Cardiac fibroblast (primary cell): ENCODE measurements around the gene DPP6.

Experiments
- DNase-seq, 2 donors: peaks; one replicate each; pipeline versions ENCODE4 v3.0.0 to v3.0.0-alpha.2; 2010; ENCODE audit warnings: low read depth in 2 of 2
- H3K4me3 ChIP-seq, 2 donors: replicated peaks in 1 of 2; 1 replicate in 1 of 2; 2 replicates in 1 of 2; pipeline ENCODE4 v1.5.1; 2011; ENCODE audit warnings: low read depth in 2 of 2, low read length in 2 of 2, mild to moderate bottlenecking in 2 of 2, moderate library complexity in 1 of 2
- CTCF ChIP-seq: IDR thresholded peaks from one replicate; pipeline ENCODE4 v1.5.1; 2011; ENCODE audit warnings: low read depth, mild to moderate bottlenecking, low read length, inconsistent platforms

DPP6 gene

GRCh38 chr7:154843670-154844237 lies 791.6 kb downstream of the DPP6 start:
- no peak overlapping the region for H3K4me3 ChIP-seq
- no peak for DNase-seq
- TF ChIP-seq CTCF = no peak

GRCh38 chr7:154844499-154844898 lies 792.3 kb downstream of the DPP6 start:
- no peak for DNase-seq
- no peak overlapping the region for H3K4me3 ChIP-seq
- no peak for TF ChIP-seq CTCF

GRCh38 chr7:154844955-154845354 lies 792.8 kb downstream of the DPP6 start:
- no peak for TF ChIP-seq CTCF
- DNase-seq = no peak
- no peak overlapping the region for H3K4me3 ChIP-seq

DNA sequence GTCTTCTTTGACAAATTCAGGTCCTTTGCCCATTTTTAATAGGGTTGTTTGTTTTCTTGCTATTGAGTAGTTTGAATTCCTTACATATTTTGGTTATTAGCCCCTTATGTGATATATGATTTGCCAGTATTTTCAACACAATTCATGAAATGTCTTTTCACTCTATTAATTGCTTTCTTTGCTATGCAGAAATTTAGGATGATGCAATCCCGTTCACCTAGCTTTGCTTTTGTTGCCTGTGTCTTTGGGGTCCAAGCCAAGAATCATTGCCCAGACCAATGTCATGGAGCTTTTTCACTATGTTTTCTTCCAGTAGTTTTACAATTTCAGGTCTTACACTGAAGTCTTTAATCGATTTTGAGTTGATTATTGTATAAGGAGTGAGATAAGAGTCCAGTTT lies 796.3 kb downstream of the DPP6 start:
- TF ChIP-seq CTCF = no peak
- DNase-seq = no peak
- H3K4me3 ChIP-seq = no peak overlapping the region

- TF ChIP-seq CTCF = no peak
- DNase-seq = no peak
- H3K4me3 ChIP-seq = no peak overlapping the region
Measured at GRCh38 chr7:154852205-154852604, 800.0 kb downstream of the DPP6 start.

GRCh38 chr7:154853063-154853726 lies 801.0 kb downstream of the DPP6 start:
- no peak for TF ChIP-seq CTCF
- no peak for DNase-seq
- no peak overlapping the region for H3K4me3 ChIP-seq

GRCh38 chr7:154853727-154854095 lies 801.5 kb downstream of the DPP6 start:
- H3K4me3 ChIP-seq = no peak overlapping the region
- TF ChIP-seq CTCF = no peak
- DNase-seq = no peak
